Bone marrow (tissue), 2 donors: ENCODE results near the gene SEMA4A.

Source experiments
- DNase-seq, 2 donors: peaks; one replicate each; lab custom pipeline; 2025; lab: John Stamatoyannopoulos, UW

The SEMA4A gene

DNA sequence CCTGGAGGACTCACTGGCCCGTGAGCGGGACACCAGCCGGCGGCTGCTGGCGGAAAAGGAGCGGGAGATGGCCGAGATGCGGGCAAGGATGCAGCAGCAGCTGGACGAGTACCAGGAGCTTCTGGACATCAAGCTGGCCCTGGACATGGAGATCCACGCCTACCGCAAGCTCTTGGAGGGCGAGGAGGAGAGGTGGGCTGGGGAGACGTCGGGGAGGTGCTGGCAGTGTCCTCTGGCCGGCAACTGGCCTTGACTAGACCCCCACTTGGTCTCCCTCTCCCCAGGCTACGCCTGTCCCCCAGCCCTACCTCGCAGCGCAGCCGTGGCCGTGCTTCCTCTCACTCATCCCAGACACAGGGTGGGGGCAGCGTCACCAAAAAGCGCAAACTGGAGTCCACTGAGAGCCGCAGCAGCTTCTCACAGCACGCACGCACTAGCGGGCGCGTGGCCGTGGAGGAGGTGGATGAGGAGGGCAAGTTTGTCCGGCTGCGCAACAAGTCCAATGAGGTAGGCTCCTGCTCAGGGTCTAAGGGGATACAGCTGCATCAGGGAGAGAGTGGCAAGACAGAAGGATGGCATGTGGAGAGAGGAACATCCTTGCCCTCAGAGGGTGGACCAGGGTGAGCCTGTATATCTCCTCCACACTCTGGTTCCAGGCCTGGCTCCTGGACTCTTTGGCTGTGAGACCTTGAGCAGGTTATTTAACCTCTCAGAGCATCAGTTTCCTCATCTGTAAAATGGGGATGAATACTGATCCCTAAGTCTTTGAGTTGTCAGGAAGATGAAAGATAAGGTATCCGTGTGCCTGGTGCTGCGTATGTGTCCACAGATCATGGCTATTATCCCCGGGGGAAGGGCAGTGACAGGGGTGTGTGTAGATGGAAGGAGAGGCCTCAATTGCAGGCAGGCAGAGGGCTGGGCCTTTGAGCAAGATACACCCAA, 17.2 kb upstream of the SEMA4A start:
- no peak for DNase-seq

GRCh38 chr1:156136970-156137483, 16.4 kb upstream of the SEMA4A start:
- no peak for DNase-seq

DNA sequence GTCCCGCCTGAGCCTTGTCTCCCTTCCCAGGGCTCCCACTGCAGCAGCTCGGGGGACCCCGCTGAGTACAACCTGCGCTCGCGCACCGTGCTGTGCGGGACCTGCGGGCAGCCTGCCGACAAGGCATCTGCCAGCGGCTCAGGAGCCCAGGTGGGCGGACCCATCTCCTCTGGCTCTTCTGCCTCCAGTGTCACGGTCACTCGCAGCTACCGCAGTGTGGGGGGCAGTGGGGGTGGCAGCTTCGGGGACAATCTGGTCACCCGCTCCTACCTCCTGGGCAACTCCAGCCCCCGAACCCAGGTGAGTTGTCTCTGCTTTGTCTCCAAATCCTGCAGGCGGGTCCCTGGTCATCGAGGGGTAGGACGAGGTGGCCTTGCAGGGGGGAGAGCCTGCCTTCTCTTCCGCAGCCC, 14.9 kb upstream of the SEMA4A start:
- DNase-seq: no peak

DNA sequence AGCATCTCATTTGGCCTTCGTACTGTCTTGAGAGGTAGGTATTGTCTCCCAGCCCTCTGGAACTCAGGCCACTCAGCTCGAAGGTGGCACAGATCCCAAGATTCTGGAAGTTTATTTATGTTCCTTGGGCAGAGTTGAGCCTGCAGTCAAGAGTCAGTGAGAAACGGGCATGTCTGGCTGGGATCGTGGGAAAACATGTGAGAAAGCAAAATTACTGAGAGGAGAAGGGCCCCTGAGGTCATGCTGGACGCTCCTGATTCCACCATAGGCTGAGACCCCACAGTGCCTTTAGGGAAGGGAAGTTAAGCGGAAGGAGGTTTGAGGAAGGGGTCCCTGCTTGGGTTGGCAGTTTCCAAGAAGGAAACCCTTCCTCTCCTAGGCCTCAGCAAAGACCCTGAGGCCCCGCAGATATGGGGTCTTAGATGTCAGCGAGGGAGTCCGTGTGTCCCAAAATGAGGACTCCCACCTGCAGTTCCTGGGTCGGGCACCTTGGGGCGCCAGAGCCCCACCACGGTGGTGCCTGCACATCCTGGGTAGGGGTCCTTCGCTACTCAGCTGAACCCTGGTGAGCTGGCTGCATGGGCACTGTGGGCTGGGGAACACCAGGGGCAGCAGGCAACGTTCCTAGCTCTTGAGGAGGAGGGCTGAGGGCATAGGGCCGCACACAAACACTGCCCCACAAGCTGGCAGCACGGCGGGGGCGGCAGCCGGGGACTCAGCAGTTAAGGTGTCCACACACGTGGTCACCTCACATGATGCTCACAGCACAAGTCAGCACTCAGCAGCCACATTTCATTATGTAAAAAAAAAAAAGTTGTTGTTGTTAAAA, 12.3 kb upstream of the SEMA4A start:
- DNase-seq: peak in 1 of 2 donors; percentile 5

DNA sequence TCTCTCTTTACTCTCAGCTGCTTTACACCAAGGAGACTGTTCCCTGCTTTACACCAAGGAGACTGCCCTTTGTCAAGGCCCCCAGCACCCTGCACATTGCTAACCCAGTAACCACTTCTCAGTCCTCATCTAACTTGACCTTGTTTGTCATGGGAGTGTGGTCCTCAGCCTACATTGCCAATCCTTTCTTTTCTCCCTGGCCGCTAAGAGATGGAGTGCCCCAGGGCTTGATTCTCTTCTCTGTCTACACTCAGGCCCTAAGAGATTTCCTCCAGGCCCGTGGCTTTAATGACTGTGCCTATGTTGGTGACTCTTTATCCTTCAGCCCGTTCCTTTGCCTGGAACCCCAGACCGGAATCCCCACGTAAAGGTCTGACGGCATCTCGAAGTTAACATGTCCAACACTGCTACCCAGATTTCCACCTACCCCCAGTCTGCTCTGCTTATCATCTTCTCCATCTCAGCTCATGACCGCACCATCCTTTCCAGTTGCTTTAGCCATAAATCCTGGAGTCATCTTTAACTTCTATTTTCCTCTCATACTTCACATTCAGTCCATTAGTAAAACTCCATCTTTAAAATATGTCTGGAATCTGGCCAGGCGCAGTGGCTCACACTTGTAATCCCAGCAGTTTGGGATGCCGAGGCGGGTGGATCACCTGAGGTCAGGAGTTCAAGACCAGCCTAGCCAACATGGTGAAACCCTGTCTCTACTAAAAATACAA, 9.5 kb upstream of the SEMA4A start:
- no peak for DNase-seq

GRCh38 chr1:156144742-156145141, 8.6 kb upstream of the SEMA4A start:
- DNase-seq: no peak

DNA sequence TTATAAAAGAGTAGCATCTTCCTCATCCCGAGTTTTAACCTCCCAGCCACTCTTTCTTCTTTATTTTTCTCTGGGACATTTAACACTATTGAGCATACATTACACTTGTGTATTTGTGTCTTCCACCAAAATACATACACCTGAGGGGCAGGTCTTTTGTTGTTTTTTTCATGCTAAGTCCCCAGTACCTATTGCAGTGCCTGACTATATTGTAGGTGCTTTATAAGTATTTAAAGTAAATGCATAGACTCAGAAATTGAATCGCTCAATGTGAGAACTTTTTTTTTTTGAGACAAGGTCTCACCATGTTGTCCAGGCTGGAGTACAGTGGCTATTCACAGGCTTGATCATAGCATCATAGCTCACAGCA, 7.8 kb upstream of the SEMA4A start:
- no peak for DNase-seq

GRCh38 chr1:156146020-156146768, 7.2 kb upstream of the SEMA4A start:
- peak; percentile 22 to 89 for DNase-seq

DNA sequence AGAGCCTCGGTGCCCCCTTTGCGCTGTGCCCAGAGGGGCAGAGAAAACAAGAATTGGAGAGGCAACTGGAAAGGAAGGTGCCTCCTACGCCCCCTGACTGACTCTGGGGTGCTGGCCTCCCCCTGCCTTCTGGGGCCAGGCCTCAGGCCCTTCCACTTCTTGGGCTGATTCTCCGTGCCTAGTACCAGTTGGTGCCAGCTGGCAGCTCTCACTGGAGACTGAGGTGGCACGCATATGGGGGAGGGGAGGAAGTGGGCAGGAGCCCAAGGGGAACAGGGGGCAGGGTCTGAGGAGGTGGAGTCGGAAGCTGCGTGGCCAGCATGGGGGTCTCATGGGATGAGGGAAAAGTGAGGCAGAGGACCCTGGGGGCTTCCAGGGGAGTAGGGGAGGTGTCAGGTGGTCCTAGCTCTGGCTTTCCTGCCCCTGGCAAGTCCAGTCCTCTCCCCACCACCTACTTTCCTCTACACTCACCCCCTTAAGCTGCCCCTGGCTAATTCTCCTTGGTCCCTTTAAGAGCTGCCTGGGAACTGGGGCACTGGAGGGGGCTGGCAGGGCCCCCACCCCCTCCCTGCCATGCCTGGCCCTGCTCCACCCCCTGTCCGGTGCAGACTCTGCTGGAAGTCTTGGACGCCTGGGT, 6.5 kb upstream of the SEMA4A start:
- DNase-seq: peak in 1 of 2 donors; percentile 25

DNA sequence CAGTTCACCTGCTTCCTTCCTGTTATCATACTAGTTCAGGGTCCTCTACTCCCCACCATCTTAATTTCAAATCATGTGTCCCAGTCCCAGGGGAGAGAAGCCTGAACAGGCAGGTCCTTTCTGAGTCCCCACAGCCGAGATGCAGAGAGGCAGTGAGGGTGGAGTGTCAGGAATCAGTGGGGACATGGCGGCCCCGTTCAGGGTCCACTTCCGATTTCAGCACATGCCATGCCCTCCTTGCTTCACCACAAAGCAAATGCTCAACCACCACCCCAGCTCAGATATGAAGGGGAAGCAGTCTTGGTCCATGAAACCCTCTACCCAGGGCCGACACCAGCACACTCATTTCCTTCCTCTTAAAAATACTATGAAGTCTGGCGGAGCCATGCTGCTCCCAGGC, 5.2 kb upstream of the SEMA4A start:
- peak; percentile 22 to 89 for DNase-seq

- no peak for DNase-seq
Observed at GRCh38 chr1:156149374-156150332, 3.7 kb upstream of the SEMA4A start.

DNA sequence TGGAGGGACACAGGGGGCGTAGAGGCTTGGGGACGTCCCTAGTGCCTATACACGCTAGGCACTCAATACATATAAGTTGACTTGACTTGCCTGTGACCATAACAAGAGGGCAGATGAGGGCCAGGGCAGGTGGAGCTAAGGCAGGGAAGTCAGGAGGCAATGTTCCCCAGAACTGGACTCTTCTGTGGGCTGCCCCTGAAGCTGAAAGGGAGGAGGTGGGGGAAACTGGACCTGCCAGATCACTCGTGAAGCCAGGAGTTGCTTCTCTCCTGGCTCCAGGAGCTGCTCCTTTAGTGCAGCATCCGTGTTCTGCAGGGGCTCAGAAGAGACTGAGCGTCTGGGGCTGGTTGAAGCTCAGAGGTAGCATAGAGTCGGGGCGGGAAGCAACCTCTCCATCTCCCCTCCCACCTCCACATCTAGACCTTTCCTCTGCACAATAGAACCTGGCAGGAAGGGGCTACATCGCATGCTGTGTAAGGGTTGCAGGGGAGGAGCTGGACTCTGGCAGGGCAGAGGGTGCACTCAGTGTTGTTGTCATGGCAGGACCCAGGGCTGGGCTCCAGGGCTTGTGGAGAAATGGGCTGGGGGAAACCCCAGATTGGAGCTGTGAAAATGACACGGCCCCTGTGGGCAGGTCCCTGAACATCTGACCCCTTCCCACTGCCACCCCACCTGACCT, 2.9 kb upstream of the SEMA4A start:
- DNase-seq: no peak

DNA sequence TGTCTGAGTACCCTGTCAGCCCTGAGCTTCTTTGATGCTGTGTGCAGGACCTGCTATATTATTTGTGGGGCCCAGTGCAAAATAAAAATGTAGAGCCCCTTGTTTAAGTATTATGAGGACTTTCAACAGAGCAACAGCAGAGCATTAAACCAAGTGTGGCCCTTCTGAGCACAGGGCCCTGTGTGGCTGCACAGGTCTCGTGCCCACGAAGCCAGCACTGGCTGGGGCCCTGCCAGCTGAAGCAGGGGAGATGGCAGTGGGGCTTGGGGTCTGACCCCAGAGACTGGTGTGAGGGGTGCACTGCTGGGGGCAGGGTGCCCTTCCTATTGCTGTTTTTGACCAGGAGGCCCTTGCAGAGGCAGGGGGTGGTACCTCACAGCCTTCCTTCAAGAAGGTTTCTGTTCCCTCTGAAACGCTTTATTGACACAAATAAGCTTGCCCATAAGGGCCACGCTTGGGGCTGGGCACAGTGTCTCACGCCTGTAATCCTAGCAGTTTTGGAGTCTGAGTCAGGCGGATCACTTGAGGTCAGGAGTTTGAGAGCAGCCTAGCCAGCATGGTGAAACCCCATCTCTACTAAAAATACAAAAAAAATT, 2.2 kb upstream of the SEMA4A start:
- DNase-seq: no peak

DNA sequence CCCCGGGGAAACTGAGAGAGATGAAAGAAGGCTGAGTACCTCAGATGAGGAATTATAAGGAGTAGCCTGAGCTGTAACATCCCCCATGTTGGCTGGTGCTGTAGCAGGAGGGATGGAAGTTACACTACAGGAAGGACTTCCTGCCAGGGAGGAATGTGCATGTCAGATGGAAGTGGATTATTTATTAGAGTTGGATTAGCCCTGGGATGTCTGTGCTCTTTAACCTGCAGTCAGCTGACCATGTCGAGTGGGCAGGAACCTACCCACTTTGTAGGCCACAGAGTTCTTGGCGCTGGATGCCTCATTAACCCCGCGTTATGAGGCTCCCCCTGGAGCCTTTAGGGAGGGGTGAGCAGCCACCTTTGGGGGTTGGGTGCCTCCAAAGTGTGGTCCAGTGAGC, 757 bp upstream of the SEMA4A start:
- DNase-seq: no peak

DNA sequence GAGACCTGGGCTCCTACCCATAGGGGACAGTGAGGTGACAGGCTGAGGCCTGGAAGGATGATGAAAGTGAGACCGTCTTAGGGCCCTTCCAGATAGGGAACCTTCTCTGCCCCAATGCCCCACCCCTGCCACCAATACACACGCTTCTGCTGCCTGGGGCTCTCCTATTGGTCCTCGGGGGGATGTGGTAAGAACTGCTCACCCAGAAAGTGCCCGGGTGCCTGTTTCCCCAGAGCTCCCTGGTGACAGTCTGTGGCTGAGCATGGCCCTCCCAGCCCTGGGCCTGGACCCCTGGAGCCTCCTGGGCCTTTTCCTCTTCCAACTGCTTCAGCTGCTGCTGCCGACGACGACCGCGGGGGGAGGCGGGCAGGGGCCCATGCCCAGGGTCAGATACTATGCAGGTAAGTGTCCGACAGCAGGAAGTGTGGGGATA, 948 bp downstream of the SEMA4A start:
- DNase-seq: peak; percentile 10 to 46

DNA sequence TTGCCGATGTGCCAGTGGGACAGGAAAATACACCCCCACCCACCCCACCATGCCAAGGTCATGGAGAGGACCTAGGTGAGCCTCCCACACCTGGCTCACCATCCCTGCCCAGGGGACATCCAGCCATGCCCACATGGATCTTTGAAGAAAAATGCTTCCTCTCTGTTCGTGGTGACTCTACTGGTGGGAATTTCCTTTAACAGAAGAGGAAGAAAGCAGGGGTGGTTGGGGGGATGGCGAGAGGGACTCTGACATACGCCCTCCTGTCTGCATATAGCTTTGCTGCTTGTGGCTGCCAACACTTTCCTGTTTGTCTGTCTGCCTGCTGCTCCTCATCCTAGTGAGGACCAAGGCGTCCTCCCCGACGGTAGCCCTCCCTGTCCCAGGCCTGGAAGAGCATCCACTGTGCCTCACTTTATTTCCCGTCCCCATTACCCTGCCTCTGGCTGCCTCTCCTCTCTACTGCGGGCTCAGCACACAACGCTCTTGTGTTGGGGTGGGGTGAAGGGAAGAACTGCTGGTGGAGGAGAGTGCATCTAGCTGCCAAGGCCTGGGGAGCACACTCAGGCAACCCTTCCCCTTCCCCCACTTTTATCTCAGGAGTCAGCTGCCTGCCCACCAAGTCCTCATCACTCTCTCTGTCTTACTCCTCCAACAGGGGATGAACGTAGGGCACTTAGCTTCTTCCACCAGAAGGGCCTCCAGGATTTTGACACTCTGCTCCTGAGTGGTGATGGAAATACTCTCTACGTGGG, 2.5 kb downstream of the SEMA4A start:
- DNase-seq: peak in 1 of 2 donors; percentile 59

GRCh38 chr1:156157506-156157905, 4.1 kb downstream of the SEMA4A start:
- DNase-seq: no peak

DNA sequence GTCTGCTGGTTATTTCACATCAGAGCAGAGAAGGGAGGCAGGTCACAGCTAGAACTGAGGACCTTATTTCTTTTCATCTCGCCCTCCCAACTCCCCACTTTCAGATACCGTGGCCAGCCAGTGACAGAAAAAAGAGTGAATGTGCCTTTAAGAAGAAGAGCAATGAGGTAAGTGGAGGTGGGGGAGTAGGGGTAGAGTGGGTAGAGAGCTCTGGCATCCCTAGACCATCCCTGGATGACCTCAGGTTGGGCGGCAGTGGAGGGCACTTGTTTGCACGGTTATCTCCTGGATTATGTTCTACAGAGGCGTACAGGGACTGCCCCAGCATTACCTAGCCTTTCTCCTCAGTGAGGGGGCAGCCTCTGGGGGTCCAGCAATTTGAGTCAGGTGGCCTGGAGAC, 4.6 kb downstream of the SEMA4A start:
- no peak for DNase-seq
